ENCODE measurements around the gene STIMATE. TPM values are rescaled to one million over a fixed set of nuclear protein-coding genes. Genes with fewer than 3 reads are reported as not detected.

STIMATE gene
- total and polyA plus RNA-seq, 4 donors, result 14.0 to 24.4 (median 20.9) TPM

GRCh38 chr3:52879581-52879980, 17.8 kb downstream of the STIMATE start:
- peaks cover 0 to 3% (median 1%) of the 10 kb centered on the region in 4 donors for H3K36me3 ChIP-seq (ENCODE audit: control insufficient read depth in 4 of 4, insufficient read depth in 3 of 4, low read depth in 1 of 4, low read length in 3 of 4)
- no peak for TF ChIP-seq RXRA (IDR thresholded peaks at IDR 0.05)
- TF ChIP-seq YY1 (IDR thresholded peaks at IDR 0.05), result no peak
- TF ChIP-seq RAD21 (IDR thresholded peaks at IDR 0.05), result no peak
- TF ChIP-seq HNF4G (IDR thresholded peaks at IDR 0.05), result no peak
- TF ChIP-seq HNF4A (conservative IDR thresholded peaks at IDR 0.05), result no peak
- TF ChIP-seq GABPA (IDR thresholded peaks at IDR 0.05 in 1 of 2, conservative IDR thresholded peaks at IDR 0.05 in 1 of 2), result no peak
- no peak for TF ChIP-seq ATF3 (IDR thresholded peaks at IDR 0.05)
- no peak for TF ChIP-seq FOXA2 (IDR thresholded peaks at IDR 0.05)
- no peak overlapping the region for H3K27ac ChIP-seq (ENCODE audit: low read depth in 1 of 2, low read length in 2 of 2)
- DNase-seq (ENCODE audit: low spot score), result no peak
- H3K27me3 ChIP-seq (ENCODE audit: control insufficient read depth in 4 of 4, insufficient read depth in 4 of 4, low read length in 3 of 4), result no peaks in the 10 kb centered on the region
- peaks cover 0 to 7% (median 1%) of the 10 kb centered on the region in 4 donors for H3K4me1 ChIP-seq (ENCODE audit: control insufficient read depth in 4 of 4, insufficient read depth in 4 of 4, low read length in 3 of 4)
- no peaks in the 10 kb centered on the region for H3K9me3 ChIP-seq (ENCODE audit: control insufficient read depth in 4 of 4, low read length in 3 of 4)
- 96% methylated on average over 4 of the region's 4 CpGs for WGBS
- H3K4me3 ChIP-seq (ENCODE audit: low read depth in 1 of 3, low read length in 3 of 3), result no peak overlapping the region
- no peak overlapping the region for H3K9ac ChIP-seq (ENCODE audit: low read depth in 1 of 2, low read length in 2 of 2)

- H3K27ac ChIP-seq (ENCODE audit: low read depth in 1 of 2, low read length in 2 of 2), result no peak overlapping the region
- TF ChIP-seq RAD21 (IDR thresholded peaks at IDR 0.05) (peak in 1 of 2 donors; percentile 35), CTCF (IDR thresholded peaks at IDR 0.05; ENCODE audit: low read depth, low read length, missing input control) (peak; percentile 7), HNF4A (conservative IDR thresholded peaks at IDR 0.05) (no peak), EGR1 (IDR thresholded peaks at IDR 0.05; ENCODE audit: low read depth in 2 of 2) (no peak)
- no peak overlapping the region for H3K9ac ChIP-seq (ENCODE audit: low read depth in 1 of 2, low read length in 2 of 2)
- no peak for DNase-seq (ENCODE audit: low spot score)
- H3K9me3 ChIP-seq (ENCODE audit: control insufficient read depth in 4 of 4, low read length in 3 of 4), result no peaks in the 10 kb centered on the region
- H3K4me1 ChIP-seq (ENCODE audit: control insufficient read depth in 4 of 4, insufficient read depth in 4 of 4, low read length in 3 of 4), result peaks cover 0 to 10% (median 1%) of the 10 kb centered on the region in 4 donors
- no peak overlapping the region for H3K4me3 ChIP-seq (ENCODE audit: low read depth in 1 of 3, low read length in 3 of 3)
- WGBS, result 90% methylated on average over 4 of the region's 4 CpGs
- H3K27me3 ChIP-seq (ENCODE audit: control insufficient read depth in 4 of 4, insufficient read depth in 4 of 4, low read length in 3 of 4), result no peaks in the 10 kb centered on the region
- peaks cover 0 to 3% (median 1%) of the 10 kb centered on the region in 4 donors for H3K36me3 ChIP-seq (ENCODE audit: control insufficient read depth in 4 of 4, insufficient read depth in 3 of 4, low read depth in 1 of 4, low read length in 3 of 4)
These were observed 18.3 kb downstream of the STIMATE start for GRCh38 chr3:52879090-52879489.

- 95% methylated on average over 3 of the region's 3 CpGs for WGBS
- Histone ChIP-seq H3K27ac (ENCODE audit: low read depth in 1 of 2, low read length in 2 of 2) (no peak overlapping the region), H3K36me3 (ENCODE audit: control insufficient read depth in 4 of 4, insufficient read depth in 3 of 4, low read depth in 1 of 4, low read length in 3 of 4) (peaks cover 0 to 3% (median 1%) of the 10 kb centered on the region in 4 donors), H3K9me3 (ENCODE audit: control insufficient read depth in 4 of 4, low read length in 3 of 4) (no peaks in the 10 kb centered on the region), H3K9ac (ENCODE audit: low read depth in 1 of 2, low read length in 2 of 2) (no peak overlapping the region), H3K4me3 (ENCODE audit: low read depth in 1 of 3, low read length in 3 of 3) (no peak overlapping the region), H3K4me1 (ENCODE audit: control insufficient read depth in 4 of 4, insufficient read depth in 4 of 4, low read length in 3 of 4) (peaks cover 0 to 8% (median 1%) of the 10 kb centered on the region in 4 donors), H3K27me3 (ENCODE audit: control insufficient read depth in 4 of 4, insufficient read depth in 4 of 4, low read length in 3 of 4) (no peaks in the 10 kb centered on the region)
- no peak for DNase-seq (ENCODE audit: low spot score)
- no peak for TF ChIP-seq JUND (IDR thresholded peaks at IDR 0.05)
- no peak for TF ChIP-seq TAF1 (conservative IDR thresholded peaks at IDR 0.05)
- no peak for TF ChIP-seq ATF3 (IDR thresholded peaks at IDR 0.05)
- no peak for TF ChIP-seq SP1 (IDR thresholded peaks at IDR 0.05)
- no peak for TF ChIP-seq NR2F2 (IDR thresholded peaks at IDR 0.05)
- no peak for TF ChIP-seq ZBTB33 (IDR thresholded peaks at IDR 0.05)
- no peak for TF ChIP-seq EGR1 (IDR thresholded peaks at IDR 0.05; ENCODE audit: low read depth in 2 of 2)
- TF ChIP-seq HNF4A (conservative IDR thresholded peaks at IDR 0.05), result no peak
- no peak for TF ChIP-seq HNF4G (IDR thresholded peaks at IDR 0.05)
- TF ChIP-seq RAD21 (IDR thresholded peaks at IDR 0.05), result no peak
- TF ChIP-seq FOXA2 (IDR thresholded peaks at IDR 0.05), result no peak
- TF ChIP-seq MAX (IDR thresholded peaks at IDR 0.05), result no peak
- no peak for TF ChIP-seq FOXA1 (IDR thresholded peaks at IDR 0.05)
- TF ChIP-seq REST (IDR thresholded peaks at IDR 0.05), result no peak
- no peak for TF ChIP-seq YY1 (IDR thresholded peaks at IDR 0.05)
- no peak for TF ChIP-seq GABPA (IDR thresholded peaks at IDR 0.05 in 1 of 2, conservative IDR thresholded peaks at IDR 0.05 in 1 of 2)
- no peak for TF ChIP-seq RXRA (IDR thresholded peaks at IDR 0.05)
These were observed 20.3 kb downstream of the STIMATE start for GRCh38 chr3:52877085-52877484.
